SH-SY5Y (cell line): Measurements from ENCODE around the gene SPSB3.

Source experiments
- GATA2 ChIP-seq: IDR thresholded peaks from 2 replicates; pipeline ENCODE4 v1.6.1; 2011; ENCODE audit warnings: mild to moderate bottlenecking, low read depth, low read length
- GATA3 ChIP-seq: IDR thresholded peaks from 2 replicates; pipeline ENCODE4 v1.6.1; 2011; ENCODE audit warnings: low read depth, mild to moderate bottlenecking, low read length, moderate library complexity

GRCh38 chr16:1768767-1769401 is 13.5 kb downstream of the SPSB3 start:
- TF ChIP-seq GATA3 (no peak), GATA2 (no peak)
